ENCODE results near the gene PLEKHG1. TPM values are rescaled to one million over a fixed set of nuclear protein-coding genes. Genes with fewer than 3 reads are reported as not detected.

Gene PLEKHG1
- total and polyA plus RNA-seq, 7 donors: 1.3 to 10.6 (median 4.2) TPM

- Histone ChIP-seq H3K27me3 (ENCODE audit: insufficient read depth in 3 of 3, low read length in 2 of 3) (peaks cover 0 to 50% (median 0%) of the 10 kb centered on the region in 3 donors), H3K4me3 (peak overlapping the region; percentile 71), H3K27ac (peak overlapping the region; percentile 69), H3K36me3 (ENCODE audit: insufficient read depth in 1 of 2, low read depth in 1 of 2) (no peaks in the 10 kb centered on the region), H3K4me1 (no peaks in the 10 kb centered on the region), H3K9me3 (no peaks in the 10 kb centered on the region)
- WGBS, 3 donors: 0 to 2% (median 1%) methylated on average over 9 to 38 of the region's 38 CpGs
- intact Hi-C loops (cut with DNase I): loop anchor here in 1 of 2 donors (5.0 kb wide), 2 partner anchors 183 to 217 kb away; no protein-coding TSS in a partner anchor
- peak in 2 of 4 donors; percentile 34 to 40 for ATAC-seq
- DNase-seq: no peak
- no peak for TF ChIP-seq CTCF (IDR thresholded peaks at IDR 0.05)
Measured at GRCh38 chr6:150600010-150600300, 270 bp downstream of the PLEKHG1 start.

GRCh38 chr6:150600301-150601017 lies 774 bp downstream of the PLEKHG1 start:
- Histone ChIP-seq H3K4me1 (no peaks in the 10 kb centered on the region), H3K27me3 (ENCODE audit: insufficient read depth in 3 of 3, low read length in 2 of 3) (peaks cover 0 to 50% (median 0%) of the 10 kb centered on the region in 3 donors), H3K9me3 (no peaks in the 10 kb centered on the region), H3K27ac (peak overlapping the region; percentile 69), H3K4me3 (peak overlapping the region; percentile 71), H3K36me3 (ENCODE audit: insufficient read depth in 1 of 2, low read depth in 1 of 2) (no peaks in the 10 kb centered on the region)
- TF ChIP-seq CTCF (IDR thresholded peaks at IDR 0.05): peak; percentile 33
- intact Hi-C loops (cut with DNase I): loop anchor here in 1 of 2 donors (5.0 kb wide), 2 partner anchors 183 to 217 kb away; no protein-coding TSS in a partner anchor
- ATAC-seq: peak; percentile 25 to 74 (median 54)
- 0 to 1% (median 1%) methylated on average over 59 to 69 of the region's 69 CpGs for WGBS, 3 donors
- peak; percentile 52 to 66 for DNase-seq

DNA sequence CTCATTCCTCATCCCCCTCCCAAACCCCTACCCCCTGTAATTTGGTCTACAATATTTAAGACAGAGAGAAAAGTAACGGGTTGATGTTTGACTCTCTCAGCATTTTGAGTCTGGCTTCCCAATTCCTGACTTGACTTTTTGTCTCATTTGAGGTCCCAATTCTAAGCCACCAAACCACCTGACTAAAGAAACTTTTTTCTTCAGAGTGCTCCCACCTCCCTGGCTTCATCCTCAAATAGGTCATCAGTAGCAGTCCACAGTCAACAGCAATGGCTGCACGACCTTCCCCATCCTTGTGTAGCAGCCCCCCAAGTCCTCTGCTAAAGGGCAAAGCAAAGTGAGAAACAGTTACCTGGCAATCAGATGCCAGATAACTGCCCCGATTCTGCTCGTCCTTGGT lies 1.8 kb downstream of the PLEKHG1 start:
- no peak overlapping the region for H3K27ac ChIP-seq
- peak overlapping the region; percentile 71 for H3K4me3 ChIP-seq
- peaks cover 0 to 50% (median 0%) of the 10 kb centered on the region in 3 donors for H3K27me3 ChIP-seq (ENCODE audit: insufficient read depth in 3 of 3, low read length in 2 of 3)

DNA sequence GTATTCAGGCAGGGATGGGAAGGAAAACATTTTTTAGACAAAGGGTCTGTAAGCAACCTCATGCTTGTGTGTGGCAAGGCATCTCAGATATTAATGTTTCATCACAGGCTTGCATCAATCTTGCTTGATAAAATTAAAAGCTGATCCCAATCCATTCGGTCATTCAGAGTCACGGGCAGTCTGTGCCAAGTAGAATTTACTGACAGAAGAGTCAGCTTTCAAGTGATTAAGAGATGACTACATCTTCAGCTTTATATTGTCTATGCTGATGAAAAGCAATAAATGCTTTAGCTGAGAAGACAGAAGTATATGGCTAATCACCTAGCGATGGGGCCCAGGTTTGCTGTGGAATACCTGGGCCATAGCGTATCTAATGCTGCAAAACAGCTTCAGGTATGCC lies 3.5 kb downstream of the PLEKHG1 start:
- no peak for TF ChIP-seq CTCF (IDR thresholded peaks at IDR 0.05)
- no peak for ATAC-seq
- Histone ChIP-seq H3K4me3 (no peak overlapping the region), H3K27me3 (ENCODE audit: insufficient read depth in 3 of 3, low read length in 2 of 3) (peaks cover 0 to 41% (median 0%) of the 10 kb centered on the region in 3 donors), H3K27ac (no peak overlapping the region), H3K9me3 (no peaks in the 10 kb centered on the region), H3K36me3 (ENCODE audit: insufficient read depth in 1 of 2, low read depth in 1 of 2) (no peaks in the 10 kb centered on the region), H3K4me1 (no peaks in the 10 kb centered on the region)
- no peak for DNase-seq
- 81 to 83% (median 81%) methylated on average over 4 of the region's 4 CpGs for WGBS, 3 donors
- intact Hi-C loops (cut with DNase I): loop anchor here in 1 of 2 donors (5.0 kb wide), 2 partner anchors 186 to 214 kb away; no protein-coding TSS in a partner anchor

More for the DNA sequence above, 1.8 kb downstream of the PLEKHG1 start:
- intact Hi-C loops (cut with DNase I): loop anchor here in 1 of 2 donors (5.0 kb wide), 2 partner anchors 184 to 216 kb away; no protein-coding TSS in a partner anchor
- Histone ChIP-seq H3K36me3 (ENCODE audit: insufficient read depth in 1 of 2, low read depth in 1 of 2) (no peaks in the 10 kb centered on the region), H3K4me1 (no peaks in the 10 kb centered on the region), H3K9me3 (no peaks in the 10 kb centered on the region)
- no peak for DNase-seq
- no peak for TF ChIP-seq CTCF (IDR thresholded peaks at IDR 0.05)
- ATAC-seq: no peak
- 79 to 84% (median 81%) methylated on average over 4 of the region's 4 CpGs for WGBS, 3 donors

All from psoas muscle (tissue), 8 donors.